Measurements from ENCODE around the gene GPNMB. TPM values are rescaled to one million over a fixed set of nuclear protein-coding genes. Genes with fewer than 3 reads are reported as not detected.

GPNMB gene
- total RNA-seq, 1 donor from 2014 or later: 113 TPM

DNA sequence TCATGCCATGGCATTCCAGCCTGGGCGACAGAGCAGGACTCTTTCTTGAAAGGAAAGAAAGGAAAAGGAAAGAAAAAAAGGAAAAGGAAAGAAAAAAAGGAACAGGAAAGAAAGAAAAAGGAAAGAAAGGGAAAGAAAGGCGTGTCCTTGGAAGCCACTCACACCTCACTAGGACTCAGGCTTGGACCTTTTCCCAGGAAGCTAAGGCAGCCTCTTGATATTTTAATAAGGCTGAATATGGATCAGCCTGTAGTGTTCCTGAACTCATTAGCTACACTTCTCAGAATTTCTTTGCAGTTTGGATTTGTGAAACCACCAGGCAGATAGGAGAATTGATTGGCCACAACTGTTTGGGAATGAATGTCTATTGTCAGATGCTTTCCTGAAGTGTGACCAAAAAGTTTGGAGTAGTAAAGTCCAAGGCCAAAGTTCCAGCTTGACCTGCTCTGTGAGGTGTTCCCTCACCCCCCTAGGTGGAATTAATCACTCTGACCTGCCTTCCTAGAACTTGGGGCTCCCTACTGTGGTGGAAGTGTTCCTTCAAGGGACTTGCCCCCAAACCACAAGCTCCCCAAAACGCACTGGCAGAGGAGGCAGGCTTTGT lies 45.5 kb downstream of the GPNMB start:
- H3K4me3 ChIP-seq: no peak overlapping the region
- no peak overlapping the region for H3K27ac ChIP-seq
- no peak for TF ChIP-seq CTCF (IDR thresholded peaks at IDR 0.05)
- TF ChIP-seq POLR2A (IDR thresholded peaks at IDR 0.05): no peak
- TF ChIP-seq POLR2AphosphoS5 (IDR thresholded peaks at IDR 0.05; ENCODE audit: insufficient read depth in 1 of 2, low read depth in 1 of 2): no peak
- no peaks in the 10 kb centered on the region for H3K9me3 ChIP-seq
- no peaks in the 10 kb centered on the region for H3K4me1 ChIP-seq
- H3K27me3 ChIP-seq: no peaks in the 10 kb centered on the region
- no peak for DNase-seq (ENCODE audit: extremely low spot score in 2 of 2)
- no peaks in the 10 kb centered on the region for H3K36me3 ChIP-seq
- intact Hi-C loops (cut with DNase I): no loop called here

- TF ChIP-seq CTCF (IDR thresholded peaks at IDR 0.05): no peak
- TF ChIP-seq POLR2AphosphoS5 (IDR thresholded peaks at IDR 0.05; ENCODE audit: insufficient read depth in 1 of 2, low read depth in 1 of 2): no peak
- no peak for TF ChIP-seq POLR2A (IDR thresholded peaks at IDR 0.05)
- Histone ChIP-seq H3K27me3 (no peaks in the 10 kb centered on the region), H3K4me3 (no peak overlapping the region), H3K4me1 (no peaks in the 10 kb centered on the region), H3K9me3 (no peaks in the 10 kb centered on the region), H3K36me3 (no peaks in the 10 kb centered on the region), H3K27ac (no peak overlapping the region)
- intact Hi-C loops (cut with DNase I): no loop called here
- DNase-seq (ENCODE audit: extremely low spot score in 2 of 2): no peak
These were observed 46.0 kb downstream of the GPNMB start for GRCh38 chr7:23292623-23293022.

DNA sequence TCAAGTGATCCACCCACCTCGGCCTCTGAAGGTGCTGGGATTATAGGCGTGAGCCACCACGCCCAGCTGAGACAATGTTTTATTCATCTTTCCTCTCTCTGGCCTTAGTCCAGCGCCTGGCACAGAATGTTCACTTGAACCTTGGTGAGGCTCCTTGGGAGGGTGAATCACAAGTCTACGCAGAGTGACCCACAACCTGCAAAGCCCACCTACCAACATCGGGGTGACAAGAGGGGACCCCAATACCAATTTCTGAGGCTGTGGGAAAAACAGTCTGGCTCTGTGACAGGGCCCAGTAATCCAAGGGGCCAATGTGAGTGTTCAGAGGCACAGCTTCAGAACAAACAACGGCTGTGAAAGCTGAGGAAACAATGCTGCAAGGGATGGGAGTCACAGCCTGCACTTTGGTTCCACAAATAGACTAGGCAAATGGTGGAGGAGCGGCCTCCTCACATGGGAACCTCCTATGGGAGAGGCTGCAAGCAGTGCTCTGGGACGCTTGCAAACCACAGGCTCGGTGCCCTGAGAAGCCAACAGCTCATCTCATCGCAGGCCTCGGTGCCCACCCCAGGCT lies 47.0 kb downstream of the GPNMB start:
- no peak for TF ChIP-seq CTCF (IDR thresholded peaks at IDR 0.05)
- no peak for TF ChIP-seq POLR2AphosphoS5 (IDR thresholded peaks at IDR 0.05; ENCODE audit: insufficient read depth in 1 of 2, low read depth in 1 of 2)
- TF ChIP-seq POLR2A (IDR thresholded peaks at IDR 0.05): no peak
- Histone ChIP-seq H3K27ac (no peak overlapping the region), H3K36me3 (no peaks in the 10 kb centered on the region), H3K4me3 (no peak overlapping the region), H3K4me1 (peaks cover 5% of the 10 kb centered on the region), H3K27me3 (no peaks in the 10 kb centered on the region), H3K9me3 (no peaks in the 10 kb centered on the region)
- intact Hi-C loops (cut with DNase I): no loop called here
- DNase-seq (ENCODE audit: extremely low spot score in 2 of 2): no peak

GRCh38 chr7:23294549-23295400 lies 48.2 kb downstream of the GPNMB start:
- no peak for DNase-seq (ENCODE audit: extremely low spot score in 2 of 2)
- Histone ChIP-seq H3K36me3 (no peaks in the 10 kb centered on the region), H3K4me1 (peaks cover 8% of the 10 kb centered on the region), H3K9me3 (no peaks in the 10 kb centered on the region), H3K4me3 (no peak overlapping the region), H3K27me3 (no peaks in the 10 kb centered on the region), H3K27ac (no peak overlapping the region)
- TF ChIP-seq POLR2A (IDR thresholded peaks at IDR 0.05): no peak
- TF ChIP-seq POLR2AphosphoS5 (IDR thresholded peaks at IDR 0.05; ENCODE audit: insufficient read depth in 1 of 2, low read depth in 1 of 2): no peak
- TF ChIP-seq CTCF (IDR thresholded peaks at IDR 0.05): no peak
- intact Hi-C loops (cut with DNase I): no loop called here

GRCh38 chr7:23295401-23295697 lies 48.8 kb downstream of the GPNMB start:
- no peak overlapping the region for H3K4me3 ChIP-seq
- no peak overlapping the region for H3K27ac ChIP-seq
- no peaks in the 10 kb centered on the region for H3K36me3 ChIP-seq
- TF ChIP-seq POLR2AphosphoS5 (IDR thresholded peaks at IDR 0.05; ENCODE audit: insufficient read depth in 1 of 2, low read depth in 1 of 2) (no peak), CTCF (IDR thresholded peaks at IDR 0.05) (no peak), POLR2A (IDR thresholded peaks at IDR 0.05) (no peak)
- H3K4me1 ChIP-seq: peaks cover 14% of the 10 kb centered on the region
- no peak for DNase-seq (ENCODE audit: extremely low spot score in 2 of 2)
- intact Hi-C loops (cut with DNase I): no loop called here
- no peaks in the 10 kb centered on the region for H3K9me3 ChIP-seq
- no peaks in the 10 kb centered on the region for H3K27me3 ChIP-seq
